ENCODE measurements around the gene FCMR. TPM values are rescaled to one million over a fixed set of nuclear protein-coding genes. Genes with fewer than 3 reads are reported as not detected.

FCMR gene
- total RNA-seq, 1 donor from 2014 or later = not detected

DNA sequence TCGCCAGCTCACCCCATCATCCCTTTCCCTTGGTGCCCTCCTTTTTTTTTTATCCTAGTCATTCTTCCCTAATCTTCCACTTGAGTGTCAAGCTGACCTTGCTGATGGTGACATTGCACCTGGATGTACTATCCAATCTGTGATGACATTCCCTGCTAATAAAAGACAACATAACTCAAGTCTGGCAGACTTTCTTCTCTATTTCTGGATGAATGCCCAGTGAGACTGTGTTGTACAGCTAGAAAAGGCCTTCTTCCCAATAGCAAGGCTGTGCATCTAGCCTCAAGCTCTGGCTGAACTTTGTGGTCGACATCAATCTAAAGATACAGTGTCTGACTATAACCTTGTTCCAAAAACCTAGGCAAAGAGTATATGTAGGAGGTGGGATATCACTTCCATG, 18.1 kb downstream of the FCMR start:
- no peak for FAIRE-seq
- TF ChIP-seq, protein P1, sequence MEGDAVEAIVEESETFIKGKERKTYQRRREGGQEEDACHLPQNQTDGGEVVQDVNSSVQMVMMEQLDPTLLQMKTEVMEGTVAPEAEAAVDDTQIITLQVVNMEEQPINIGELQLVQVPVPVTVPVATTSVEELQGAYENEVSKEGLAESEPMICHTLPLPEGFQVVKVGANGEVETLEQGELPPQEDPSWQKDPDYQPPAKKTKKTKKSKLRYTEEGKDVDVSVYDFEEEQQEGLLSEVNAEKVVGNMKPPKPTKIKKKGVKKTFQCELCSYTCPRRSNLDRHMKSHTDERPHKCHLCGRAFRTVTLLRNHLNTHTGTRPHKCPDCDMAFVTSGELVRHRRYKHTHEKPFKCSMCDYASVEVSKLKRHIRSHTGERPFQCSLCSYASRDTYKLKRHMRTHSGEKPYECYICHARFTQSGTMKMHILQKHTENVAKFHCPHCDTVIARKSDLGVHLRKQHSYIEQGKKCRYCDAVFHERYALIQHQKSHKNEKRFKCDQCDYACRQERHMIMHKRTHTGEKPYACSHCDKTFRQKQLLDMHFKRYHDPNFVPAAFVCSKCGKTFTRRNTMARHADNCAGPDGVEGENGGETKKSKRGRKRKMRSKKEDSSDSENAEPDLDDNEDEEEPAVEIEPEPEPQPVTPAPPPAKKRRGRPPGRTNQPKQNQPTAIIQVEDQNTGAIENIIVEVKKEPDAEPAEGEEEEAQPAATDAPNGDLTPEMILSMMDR (IDR thresholded peaks at IDR 0.05; ENCODE audit: insufficient read depth, low read length, severe bottlenecking) = no peak
- no peak for DNase-seq (ENCODE audit: low read depth)
- Histone ChIP-seq H3K36me3 (ENCODE audit: control insufficient read depth, insufficient read depth, low read length) (peaks cover 1% of the 10 kb centered on the region), H3K27me3 (ENCODE audit: control insufficient read depth, insufficient read depth, low read length) (no peaks in the 10 kb centered on the region), H3K4me3 (ENCODE audit: low read depth, low read length) (no peak overlapping the region)

DNA sequence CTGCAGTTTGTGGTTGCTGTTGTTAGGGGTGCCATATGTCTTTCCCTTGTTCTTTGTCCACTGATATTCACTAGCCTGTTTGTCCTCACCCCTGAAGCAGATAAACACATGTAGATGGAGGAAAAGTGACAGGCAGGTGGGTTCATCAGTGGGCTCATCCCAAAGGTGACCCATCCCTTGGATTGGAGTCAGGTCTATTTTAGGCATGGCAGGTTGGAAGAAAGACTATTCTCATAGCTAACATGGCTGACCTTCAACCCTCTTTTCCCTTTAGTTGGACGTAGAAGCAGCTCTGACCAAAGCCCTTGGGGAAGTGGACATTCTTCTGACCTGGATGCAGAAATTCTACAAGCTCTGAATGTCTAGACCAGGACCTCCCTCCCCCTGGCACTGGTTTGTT, 19.0 kb downstream of the FCMR start:
- FAIRE-seq = no peak
- no peaks in the 10 kb centered on the region for H3K27me3 ChIP-seq (ENCODE audit: control insufficient read depth, insufficient read depth, low read length)
- TF ChIP-seq, protein P1 (IDR thresholded peaks at IDR 0.05; ENCODE audit: insufficient read depth, low read length, severe bottlenecking) = no peak
- DNase-seq (ENCODE audit: low read depth) = no peak
- no peak overlapping the region for H3K4me3 ChIP-seq (ENCODE audit: low read depth, low read length)
- peaks cover 1% of the 10 kb centered on the region for H3K36me3 ChIP-seq (ENCODE audit: control insufficient read depth, insufficient read depth, low read length)

GRCh38 chr1:206901944-206902343, 19.8 kb downstream of the FCMR start:
- H3K27me3 ChIP-seq (ENCODE audit: control insufficient read depth, insufficient read depth, low read length) = no peaks in the 10 kb centered on the region
- FAIRE-seq (no peak), DNase-seq (ENCODE audit: low read depth) (no peak)
- TF ChIP-seq, protein P1 (IDR thresholded peaks at IDR 0.05; ENCODE audit: insufficient read depth, low read length, severe bottlenecking) = no peak
- no peak overlapping the region for H3K4me3 ChIP-seq (ENCODE audit: low read depth, low read length)
- peaks cover 1% of the 10 kb centered on the region for H3K36me3 ChIP-seq (ENCODE audit: control insufficient read depth, insufficient read depth, low read length)

GRCh38 chr1:206900149-206900548, 21.6 kb downstream of the FCMR start:
- DNase-seq (ENCODE audit: low read depth) (no peak), FAIRE-seq (no peak)
- H3K36me3 ChIP-seq (ENCODE audit: control insufficient read depth, insufficient read depth, low read length) = peaks cover 1% of the 10 kb centered on the region
- TF ChIP-seq, protein P1 (IDR thresholded peaks at IDR 0.05; ENCODE audit: insufficient read depth, low read length, severe bottlenecking) = no peak
- H3K4me3 ChIP-seq (ENCODE audit: low read depth, low read length) = no peak overlapping the region
- H3K27me3 ChIP-seq (ENCODE audit: control insufficient read depth, insufficient read depth, low read length) = no peaks in the 10 kb centered on the region

GRCh38 chr1:206899717-206900116, 22.0 kb downstream of the FCMR start:
- TF ChIP-seq, protein P1 (IDR thresholded peaks at IDR 0.05; ENCODE audit: insufficient read depth, low read length, severe bottlenecking) = no peak
- Histone ChIP-seq H3K27me3 (ENCODE audit: control insufficient read depth, insufficient read depth, low read length) (no peaks in the 10 kb centered on the region), H3K36me3 (ENCODE audit: control insufficient read depth, insufficient read depth, low read length) (peaks cover 1% of the 10 kb centered on the region), H3K4me3 (ENCODE audit: low read depth, low read length) (no peak overlapping the region)
- DNase-seq (ENCODE audit: low read depth) = no peak
- no peak for FAIRE-seq

DNA sequence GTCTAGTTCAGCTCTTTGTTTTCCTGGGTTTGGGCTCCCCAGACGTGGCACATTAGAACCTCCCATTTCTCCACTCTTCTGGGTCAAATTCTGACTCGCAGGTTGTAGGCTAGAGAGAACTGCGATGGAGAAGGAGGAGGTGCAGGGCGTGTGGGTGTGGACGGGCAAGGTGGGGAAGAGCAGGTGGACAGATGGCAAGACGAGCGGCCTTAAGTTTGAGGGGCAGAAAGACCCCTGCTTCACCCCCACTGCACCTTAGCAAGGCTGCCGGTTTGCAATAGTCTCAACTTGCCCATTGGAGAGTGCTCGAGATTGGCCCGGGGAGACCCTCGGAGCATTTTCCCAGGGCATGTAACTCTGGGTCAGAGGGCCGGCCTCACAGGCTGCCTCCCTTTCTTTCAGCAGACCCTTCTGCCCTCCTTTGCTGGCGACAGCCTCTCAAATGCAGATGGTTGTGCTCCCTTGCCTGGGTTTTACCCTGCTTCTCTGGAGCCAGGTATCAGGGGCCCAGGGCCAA, 22.8 kb downstream of the FCMR start:
- Histone ChIP-seq H3K27me3 (ENCODE audit: control insufficient read depth, insufficient read depth, low read length) (no peaks in the 10 kb centered on the region), H3K36me3 (ENCODE audit: control insufficient read depth, insufficient read depth, low read length) (no peaks in the 10 kb centered on the region), H3K4me3 (ENCODE audit: low read depth, low read length) (no peak overlapping the region)
- TF ChIP-seq, protein P1 (IDR thresholded peaks at IDR 0.05; ENCODE audit: insufficient read depth, low read length, severe bottlenecking) = no peak
- no peak for DNase-seq (ENCODE audit: low read depth)
- no peak for FAIRE-seq
